ENCODE measurements around the gene PGM5. TPM values are rescaled to one million over a fixed set of nuclear protein-coding genes. Genes with fewer than 3 reads are reported as not detected.
"Not testable (repeated sequence)": the region's sequence is repeated elsewhere in the genome, so short reads cannot be mapped to it uniquely, and the experiment has no call there.

The PGM5 gene
- total and polyA plus RNA-seq, 2 experiments from 2014 or later, result 2.5 to 38.8 TPM

DNA sequence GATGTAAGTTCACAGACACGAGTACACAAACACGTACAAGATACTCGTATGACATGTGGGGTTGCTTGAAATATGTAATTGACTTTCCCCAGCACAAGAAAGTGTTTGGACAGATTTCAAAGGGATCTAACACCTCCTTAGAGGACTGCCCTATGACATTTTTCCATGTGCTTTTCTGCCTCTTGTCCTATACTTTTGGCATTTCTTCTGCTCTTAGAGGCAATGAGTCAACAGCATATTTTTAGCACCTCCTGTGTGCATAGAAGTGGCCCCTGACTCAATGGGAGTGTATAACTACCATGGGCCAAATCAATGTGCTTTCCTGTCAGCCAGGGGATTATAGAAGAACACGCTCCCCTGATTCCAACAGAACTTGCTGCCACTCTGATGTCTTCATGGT is 4.7 kb upstream of the PGM5 start:
- not testable (repeated sequence) for H3K4me1 ChIP-seq (ENCODE audit: insufficient read depth); H3K4me3 ChIP-seq; H3K27me3 ChIP-seq; DNase-seq (ENCODE audit: low spot score); H4K20me1 ChIP-seq (ENCODE audit: insufficient read depth, poor library complexity, severe bottlenecking); H3K27ac ChIP-seq; H3K79me2 ChIP-seq; H2AFZ ChIP-seq; H3K4me2 ChIP-seq; H3K36me3 ChIP-seq (replicated peaks; ENCODE audit: insufficient read depth, low read depth); H3K9me2 ChIP-seq (replicated peaks; ENCODE audit: insufficient read depth); H3K9me3 ChIP-seq (ENCODE audit: low read depth)
- 83% methylated on average over 4 of the region's 4 CpGs for WGBS (ENCODE audit: low lambda C conversion rate, missing lambda C conversion rate)

DNA sequence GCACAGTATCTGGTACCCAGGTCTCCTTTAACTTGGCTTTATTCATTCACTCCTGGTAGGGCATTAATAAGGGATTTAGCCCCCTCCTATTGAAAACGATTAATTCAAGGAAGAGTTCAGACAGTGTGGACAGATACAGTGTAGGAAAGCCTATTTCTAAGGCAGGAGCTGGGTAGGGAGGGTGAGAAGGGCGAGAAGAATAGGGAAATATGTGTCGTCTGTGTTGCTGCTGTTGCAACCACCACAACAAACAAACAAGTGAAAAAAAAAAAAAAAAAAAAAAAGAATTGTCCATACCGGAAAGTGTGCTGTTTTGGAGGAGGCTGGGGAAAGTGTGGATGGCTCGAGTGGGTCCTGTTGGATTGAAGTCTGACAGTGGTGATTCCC is 425 bp upstream of the PGM5 start:
- H3K79me2 ChIP-seq; H3K4me3 ChIP-seq; H3K4me1 ChIP-seq (ENCODE audit: insufficient read depth); H2AFZ ChIP-seq; H3K9me2 ChIP-seq (replicated peaks; ENCODE audit: insufficient read depth); DNase-seq (ENCODE audit: low spot score); H3K36me3 ChIP-seq (replicated peaks; ENCODE audit: insufficient read depth, low read depth); H3K27me3 ChIP-seq; H3K9me3 ChIP-seq (ENCODE audit: low read depth); H4K20me1 ChIP-seq (ENCODE audit: insufficient read depth, poor library complexity, severe bottlenecking): not testable (repeated sequence)
- WGBS (ENCODE audit: low lambda C conversion rate, missing lambda C conversion rate), result 16% methylated on average over 5 of the region's 5 CpGs
- peak overlapping the region; percentile 77 for H3K27ac ChIP-seq
- H3K4me2 ChIP-seq, result peak overlapping the region; percentile 81

DNA sequence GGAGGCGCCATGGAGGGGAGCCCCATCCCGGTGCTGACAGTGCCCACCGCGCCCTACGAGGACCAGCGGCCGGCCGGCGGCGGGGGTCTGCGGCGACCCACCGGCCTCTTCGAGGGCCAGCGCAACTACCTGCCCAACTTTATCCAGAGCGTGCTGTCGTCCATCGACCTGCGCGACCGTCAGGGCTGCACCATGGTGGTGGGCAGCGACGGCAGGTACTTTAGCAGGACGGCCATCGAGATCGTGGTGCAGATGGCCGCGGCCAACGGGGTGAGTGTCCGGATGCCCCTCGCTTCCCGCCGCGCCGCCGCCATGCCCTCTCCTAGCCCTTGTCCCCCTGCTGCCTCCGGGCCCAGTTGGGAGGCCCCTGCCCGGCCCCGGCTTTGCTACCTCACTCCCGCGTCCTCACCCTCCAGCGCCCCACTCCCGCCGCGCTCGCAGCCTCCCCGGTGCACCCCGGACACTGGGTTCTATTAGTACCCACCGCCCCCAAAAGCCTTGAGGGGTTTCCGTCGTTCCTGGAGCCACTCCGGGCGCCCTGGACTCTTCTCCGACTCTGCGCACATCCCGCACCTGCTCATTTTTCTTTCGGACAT is 806 bp downstream of the PGM5 start:
- not testable (repeated sequence) for H4K20me1 ChIP-seq (ENCODE audit: insufficient read depth, poor library complexity, severe bottlenecking); H3K9me2 ChIP-seq (replicated peaks; ENCODE audit: insufficient read depth); H3K27me3 ChIP-seq; H3K9me3 ChIP-seq (ENCODE audit: low read depth); H3K36me3 ChIP-seq (replicated peaks; ENCODE audit: insufficient read depth, low read depth); H3K4me1 ChIP-seq (ENCODE audit: insufficient read depth); H3K79me2 ChIP-seq
- Histone ChIP-seq H3K4me3 (peak overlapping the region; percentile 96), H3K4me2 (peak overlapping the region; percentile 81), H2AFZ (peak overlapping the region; percentile 87), H3K27ac (peak overlapping the region; percentile 77)
- peak; percentile 13 for DNase-seq (ENCODE audit: low spot score)
- WGBS (ENCODE audit: low lambda C conversion rate, missing lambda C conversion rate), result 13% methylated on average over 27 of the region's 57 CpGs

DNA sequence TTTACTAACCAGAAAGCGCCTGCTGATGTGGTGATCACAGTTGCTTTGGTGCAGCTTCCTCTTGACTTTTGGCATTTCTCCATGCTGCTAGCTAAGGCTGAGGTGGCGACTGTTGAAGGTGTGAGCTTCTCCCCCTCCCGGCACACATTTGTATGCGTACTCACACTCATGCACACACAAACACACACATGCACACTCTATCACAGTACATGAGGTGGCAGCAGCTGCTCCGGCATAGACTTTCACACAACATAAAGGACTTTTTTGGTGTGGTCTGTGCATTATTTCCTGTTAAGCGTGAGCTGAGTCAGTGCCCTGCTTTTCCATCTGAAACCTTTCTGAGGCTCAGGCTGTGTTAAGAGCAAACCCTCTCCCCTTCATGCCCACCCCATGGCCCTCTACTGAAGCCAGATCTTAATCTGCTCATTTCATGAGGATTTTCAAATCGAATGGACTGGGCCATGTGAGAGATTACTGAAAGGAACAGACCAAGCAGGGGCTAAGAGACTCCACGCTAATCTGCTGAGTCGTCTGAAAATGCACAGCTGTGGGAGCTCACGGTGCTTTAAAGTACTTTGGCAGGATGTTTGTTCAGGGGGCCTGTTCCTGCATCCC is 10.6 kb downstream of the PGM5 start:
- not testable (repeated sequence) for H2AFZ ChIP-seq; DNase-seq (ENCODE audit: low spot score); H3K4me3 ChIP-seq; H4K20me1 ChIP-seq (ENCODE audit: insufficient read depth, poor library complexity, severe bottlenecking); H3K9me3 ChIP-seq (ENCODE audit: low read depth); H3K27me3 ChIP-seq; H3K79me2 ChIP-seq; H3K36me3 ChIP-seq (replicated peaks; ENCODE audit: insufficient read depth, low read depth); H3K9me2 ChIP-seq (replicated peaks; ENCODE audit: insufficient read depth); H3K4me1 ChIP-seq (ENCODE audit: insufficient read depth)
- 34% methylated on average over 10 of the region's 10 CpGs for WGBS (ENCODE audit: low lambda C conversion rate, missing lambda C conversion rate)
- H3K27ac ChIP-seq, result peak overlapping the region; percentile 82
- H3K4me2 ChIP-seq, result peak overlapping the region; percentile 67

DNA sequence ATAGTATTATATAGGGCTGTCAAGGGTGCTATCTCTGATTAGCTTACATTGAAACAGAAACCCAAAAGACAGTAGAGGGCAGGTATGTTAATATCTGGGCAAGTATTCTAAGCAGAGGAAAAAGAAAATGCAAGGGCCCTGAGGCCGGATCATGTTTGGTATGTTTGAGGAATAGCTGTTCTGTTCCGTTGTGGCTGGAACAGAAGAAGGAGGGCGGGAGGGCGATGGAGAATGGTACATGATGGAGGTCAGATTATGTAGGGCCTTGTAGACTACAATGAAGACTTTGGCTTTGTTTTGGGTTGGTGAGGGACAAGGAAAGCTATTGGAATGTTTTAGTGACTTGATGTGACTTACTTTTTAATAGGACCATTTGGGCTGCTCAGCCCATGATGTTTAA is 19.4 kb downstream of the PGM5 start:
- not testable (repeated sequence) for H3K79me2 ChIP-seq; DNase-seq (ENCODE audit: low spot score); H3K36me3 ChIP-seq (replicated peaks; ENCODE audit: insufficient read depth, low read depth); H3K4me1 ChIP-seq (ENCODE audit: insufficient read depth); H2AFZ ChIP-seq; H3K27me3 ChIP-seq; H3K4me2 ChIP-seq; H4K20me1 ChIP-seq (ENCODE audit: insufficient read depth, poor library complexity, severe bottlenecking); H3K9me3 ChIP-seq (ENCODE audit: low read depth); H3K27ac ChIP-seq; H3K9me2 ChIP-seq (replicated peaks; ENCODE audit: insufficient read depth); H3K4me3 ChIP-seq
- WGBS (ENCODE audit: low lambda C conversion rate, missing lambda C conversion rate), result 96% methylated on average over 4 of the region's 4 CpGs

DNA sequence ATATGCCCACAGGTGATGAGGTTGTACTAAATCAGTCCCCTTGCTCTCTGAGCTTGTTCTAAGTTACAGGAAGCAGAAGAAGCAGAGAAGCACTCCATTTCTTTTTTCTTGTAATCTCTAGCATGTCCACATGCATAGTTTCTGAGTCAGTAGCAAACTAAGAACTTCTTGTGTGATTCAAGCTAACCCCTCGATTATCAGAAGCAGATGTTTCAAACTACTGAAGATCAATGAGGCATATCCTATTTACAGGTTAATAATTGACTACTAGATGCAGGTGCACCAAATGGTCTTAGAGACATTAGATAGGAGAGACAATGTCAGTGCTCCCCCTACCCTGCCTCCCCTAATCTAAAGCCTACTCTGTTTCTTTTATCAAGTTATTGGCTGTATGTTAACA is 21.3 kb downstream of the PGM5 start:
- WGBS (ENCODE audit: low lambda C conversion rate, missing lambda C conversion rate), result 20% methylated on average over 1 of the region's 1 CpG
- not testable (repeated sequence) for H3K4me3 ChIP-seq; DNase-seq (ENCODE audit: low spot score); H3K4me2 ChIP-seq; H2AFZ ChIP-seq; H3K27me3 ChIP-seq; H4K20me1 ChIP-seq (ENCODE audit: insufficient read depth, poor library complexity, severe bottlenecking); H3K79me2 ChIP-seq; H3K9me3 ChIP-seq (ENCODE audit: low read depth); H3K36me3 ChIP-seq (replicated peaks; ENCODE audit: insufficient read depth, low read depth); H3K27ac ChIP-seq; H3K9me2 ChIP-seq (replicated peaks; ENCODE audit: insufficient read depth); H3K4me1 ChIP-seq (ENCODE audit: insufficient read depth)

DNA sequence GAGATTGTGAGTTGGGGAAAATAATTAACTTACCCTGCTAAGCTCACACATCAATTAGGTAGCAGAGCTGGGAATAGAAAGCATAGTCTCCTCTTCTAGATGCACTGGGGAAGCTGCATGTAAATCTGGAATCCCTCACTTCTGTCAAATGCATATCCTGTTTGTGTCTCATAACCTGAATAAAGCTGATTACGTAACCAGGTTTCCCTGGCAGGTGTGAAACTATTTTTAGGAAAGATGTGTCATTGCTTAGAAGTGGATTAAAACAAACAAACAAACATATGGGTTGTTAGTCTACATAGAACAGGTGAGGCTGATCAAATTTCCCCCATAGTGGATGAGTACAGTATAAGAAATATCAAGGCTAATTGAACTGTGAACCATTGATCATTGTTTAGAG is 27.5 kb downstream of the PGM5 start:
- H3K4me2 ChIP-seq; H3K79me2 ChIP-seq; H2AFZ ChIP-seq; H3K4me3 ChIP-seq; H3K36me3 ChIP-seq (replicated peaks; ENCODE audit: insufficient read depth, low read depth); H4K20me1 ChIP-seq (ENCODE audit: insufficient read depth, poor library complexity, severe bottlenecking); H3K27ac ChIP-seq; DNase-seq (ENCODE audit: low spot score); H3K9me2 ChIP-seq (replicated peaks; ENCODE audit: insufficient read depth); H3K4me1 ChIP-seq (ENCODE audit: insufficient read depth); H3K9me3 ChIP-seq (ENCODE audit: low read depth); H3K27me3 ChIP-seq: not testable (repeated sequence)
- 58% methylated on average over 1 of the region's 1 CpG for WGBS (ENCODE audit: low lambda C conversion rate, missing lambda C conversion rate)

DNA sequence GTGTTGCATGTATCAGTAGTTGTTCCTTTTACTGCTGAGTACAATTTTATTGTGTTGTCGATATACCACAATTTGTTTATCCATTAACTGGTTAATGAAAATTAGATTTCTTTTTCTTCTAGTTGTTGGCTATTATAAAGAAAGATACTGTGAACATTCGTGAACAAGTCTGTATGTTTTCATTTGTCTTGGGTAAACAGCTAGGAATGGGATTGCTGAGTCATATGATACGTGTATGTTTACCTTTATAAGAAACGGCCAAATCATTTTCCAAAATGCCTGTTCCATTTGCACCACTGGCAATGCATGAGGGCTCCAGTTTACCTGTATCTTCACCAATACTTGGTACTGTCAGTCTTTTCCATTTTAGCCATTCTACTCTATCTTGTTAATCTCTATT is 33.1 kb downstream of the PGM5 start:
- H3K4me3 ChIP-seq; H4K20me1 ChIP-seq (ENCODE audit: insufficient read depth, poor library complexity, severe bottlenecking); H3K36me3 ChIP-seq (replicated peaks; ENCODE audit: insufficient read depth, low read depth); H3K27ac ChIP-seq; H3K9me3 ChIP-seq (ENCODE audit: low read depth); DNase-seq (ENCODE audit: low spot score); H2AFZ ChIP-seq; H3K4me1 ChIP-seq (ENCODE audit: insufficient read depth); H3K27me3 ChIP-seq; H3K9me2 ChIP-seq (replicated peaks; ENCODE audit: insufficient read depth); H3K79me2 ChIP-seq; H3K4me2 ChIP-seq: not testable (repeated sequence)
- WGBS (ENCODE audit: low lambda C conversion rate, missing lambda C conversion rate), result 84% methylated on average over 4 of the region's 4 CpGs

DNA sequence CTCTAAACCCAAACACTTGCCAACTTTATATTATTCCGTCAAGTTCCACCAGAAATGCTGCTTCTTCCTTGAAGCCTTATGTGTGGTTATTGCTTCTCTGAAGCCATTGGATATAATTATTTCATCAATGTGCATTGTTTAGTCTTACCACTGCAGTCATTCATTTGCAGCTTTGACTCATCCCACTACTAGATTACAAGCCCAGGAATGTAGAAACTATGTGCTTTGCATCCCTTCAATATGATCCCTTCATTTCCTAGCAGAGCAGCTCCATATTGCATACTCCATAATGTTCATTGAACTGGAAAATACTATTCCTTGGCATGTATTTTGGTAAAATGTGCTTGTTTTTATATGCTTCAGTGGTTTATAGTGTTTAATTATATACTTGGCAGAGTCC is 34.3 kb downstream of the PGM5 start:
- not testable (repeated sequence) for H3K4me3 ChIP-seq; H3K9me3 ChIP-seq (ENCODE audit: low read depth); DNase-seq (ENCODE audit: low spot score); H3K79me2 ChIP-seq; H3K27me3 ChIP-seq; H3K4me1 ChIP-seq (ENCODE audit: insufficient read depth); H3K36me3 ChIP-seq (replicated peaks; ENCODE audit: insufficient read depth, low read depth); H3K9me2 ChIP-seq (replicated peaks; ENCODE audit: insufficient read depth); H3K27ac ChIP-seq; H4K20me1 ChIP-seq (ENCODE audit: insufficient read depth, poor library complexity, severe bottlenecking); H3K4me2 ChIP-seq; H2AFZ ChIP-seq
- WGBS (ENCODE audit: low lambda C conversion rate, missing lambda C conversion rate), result 95% methylated on average over 1 of the region's 1 CpG

All from hepatocyte (in vitro differentiated cells).